MG63 (cell line): ENCODE measurements around the gene PSMA2. TPM values are rescaled to one million over a fixed set of nuclear protein-coding genes. Genes with fewer than 3 reads are reported as not detected.
"Not testable (repeated sequence)": the region's sequence is repeated elsewhere in the genome, so short reads cannot be mapped to it uniquely, and the experiment has no call there.

Experiments used
- DNase-seq: peaks from one replicate; pipeline ENCODE4 v3.0.0-alpha.2; 2020
- H3K27me3 ChIP-seq: fragments of 250-450 bp; sonication (Bioruptor Pico); 2 replicates; pipeline ENCODE4 v1.5.1; 2020; ENCODE audit warnings: mild to moderate bottlenecking, moderate library complexity
- H3K36me3 ChIP-seq: fragments of 250-450 bp; sonication (Bioruptor Pico); 2 replicates; pipeline ENCODE4 v1.5.1; 2020; ENCODE audit warnings: mild to moderate bottlenecking, moderate library complexity
- H3K4me3 ChIP-seq: fragments of 250-450 bp; sonication (Bioruptor Pico); 2 replicates; pipeline ENCODE4 v1.5.1; 2020; ENCODE audit warnings: mild to moderate bottlenecking, moderate library complexity
- H3K9me3 ChIP-seq: fragments of 250-450 bp; sonication (Bioruptor Pico); 2 replicates; pipeline ENCODE4 v1.5.1; 2020; ENCODE audit warnings: mild to moderate bottlenecking, moderate library complexity
- total RNA-seq: library from RNA; depleted of rRNA; stranded (reverse); fragments of >200 nt; shearing (Covaris generic); gene quantifications from 2 replicates; pipeline ENCODE4 v1.2.3, GENCODE V29; 2014; ENCODE audit warnings: low replicate concordance

The PSMA2 gene
- total RNA-seq, 1 experiment from 2014 or later: 168 TPM

DNA sequence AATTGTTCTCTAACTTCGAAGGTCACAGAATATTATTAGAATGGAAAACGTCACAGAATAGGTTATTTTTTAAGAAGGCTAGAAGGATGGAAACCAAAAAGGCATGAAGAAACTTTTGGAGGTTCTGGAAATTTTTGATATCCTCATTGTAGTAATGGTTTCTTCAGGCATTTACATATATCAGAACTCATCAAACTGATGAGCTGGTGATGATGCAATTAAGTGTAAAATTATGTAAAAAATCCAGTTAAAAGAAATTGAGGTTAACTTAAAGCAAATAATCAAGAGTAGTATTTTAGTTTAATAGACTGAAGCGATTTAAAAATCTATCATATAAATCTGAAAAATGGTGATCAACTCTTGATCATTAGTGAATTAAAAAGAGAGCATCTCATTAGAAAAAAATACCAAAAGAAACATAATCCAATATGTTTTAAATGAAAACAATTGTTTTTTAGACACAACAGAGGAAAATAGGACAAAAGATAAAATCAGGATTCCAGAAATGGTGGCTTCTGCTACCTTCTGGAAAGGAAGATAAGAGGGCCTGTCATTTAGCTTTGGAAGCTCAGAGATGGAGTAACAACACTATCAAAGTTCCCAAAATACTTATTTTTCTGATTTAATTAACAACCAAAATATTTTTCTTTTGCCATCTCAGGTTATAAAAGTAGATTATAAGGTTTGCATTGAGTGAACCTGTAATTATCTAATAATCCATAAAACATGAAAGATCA is 9.8 kb downstream of the PSMA2 start:
- DNase-seq: no peak
- Histone ChIP-seq H3K36me3 (peaks cover 89% of the 10 kb centered on the region), H3K9me3 (no peaks in the 10 kb centered on the region), H3K27me3 (no peaks in the 10 kb centered on the region), H3K4me3 (no peak overlapping the region)

DNA sequence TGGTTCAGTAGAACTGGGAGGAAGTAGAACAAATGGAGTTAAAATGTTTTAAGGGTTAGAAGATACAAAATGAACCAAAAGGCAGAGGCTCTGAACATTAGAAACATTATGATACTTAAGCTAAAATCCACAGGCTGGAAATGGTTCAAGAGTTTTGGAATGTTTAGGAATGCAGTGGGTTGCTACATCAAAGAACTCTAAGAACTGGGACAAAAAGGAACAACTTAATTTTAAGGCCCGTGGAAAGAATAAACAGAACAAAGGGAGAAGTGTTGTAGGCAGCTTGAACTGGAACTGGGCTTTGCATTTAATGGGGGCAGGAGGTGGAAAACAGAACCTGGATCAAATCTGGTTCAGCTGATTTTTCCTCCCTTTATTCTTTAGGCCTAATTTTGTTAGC is 16.6 kb downstream of the PSMA2 start:
- Histone ChIP-seq H3K27me3 (no peaks in the 10 kb centered on the region), H3K36me3 (peaks cover 50% of the 10 kb centered on the region), H3K9me3 (no peaks in the 10 kb centered on the region), H3K4me3 (no peak overlapping the region)
- no peak for DNase-seq

DNA sequence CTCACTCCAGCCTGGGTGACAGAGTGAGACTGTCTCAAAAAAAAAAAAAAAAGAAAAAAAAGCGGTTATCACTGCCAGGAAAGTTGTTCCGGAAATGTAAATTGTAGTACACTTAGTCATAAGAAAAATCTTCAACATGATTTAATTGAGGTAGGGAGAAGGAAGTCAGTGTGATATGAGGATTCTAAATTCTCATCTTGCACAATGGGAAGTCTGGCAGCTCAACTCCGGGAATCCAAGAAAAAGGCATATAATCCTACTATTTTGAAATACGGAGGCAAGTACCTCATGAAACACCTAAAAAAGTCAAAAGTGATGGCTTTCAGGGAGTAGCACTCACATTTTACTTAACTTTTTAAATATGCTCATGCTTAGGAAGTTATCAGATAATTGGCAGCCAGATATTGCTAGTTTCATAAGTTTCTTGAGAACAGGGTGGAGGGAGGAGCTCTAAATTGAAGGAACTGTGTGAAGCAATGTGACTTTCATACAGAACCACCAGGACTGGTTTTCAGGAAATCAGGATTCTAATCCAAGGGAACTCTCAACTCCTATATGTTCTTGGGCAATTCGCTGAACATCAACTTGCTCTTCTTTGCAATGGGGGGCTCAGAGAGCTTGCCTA is 17.4 kb downstream of the PSMA2 start:
- no peaks in the 10 kb centered on the region for H3K9me3 ChIP-seq
- peaks cover 49% of the 10 kb centered on the region for H3K36me3 ChIP-seq
- no peak for DNase-seq
- H3K27me3 ChIP-seq: no peaks in the 10 kb centered on the region
- no peak overlapping the region for H3K4me3 ChIP-seq

DNA sequence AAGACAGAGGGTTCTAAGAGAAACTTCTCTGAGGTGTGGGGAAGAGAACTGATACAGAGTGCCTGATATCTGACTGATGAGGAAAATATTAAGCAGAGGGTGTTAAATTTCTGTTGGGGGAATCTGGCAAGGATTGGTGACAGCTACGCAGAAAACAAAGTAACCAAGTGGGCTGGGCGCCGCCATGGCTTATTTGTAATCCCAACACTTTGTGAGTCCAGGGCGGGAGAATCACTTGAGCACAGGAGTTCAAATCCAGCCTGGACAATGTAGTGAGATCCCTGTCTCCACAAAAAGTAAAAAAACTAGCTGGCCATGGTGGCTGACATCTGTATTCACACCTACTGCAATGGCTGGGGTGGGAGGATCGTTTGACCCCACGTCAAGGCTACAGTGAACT is 18.0 kb downstream of the PSMA2 start:
- Histone ChIP-seq H3K4me3 (no peak overlapping the region), H3K36me3 (peaks cover 44% of the 10 kb centered on the region), H3K9me3 (no peaks in the 10 kb centered on the region), H3K27me3 (no peaks in the 10 kb centered on the region)
- no peak for DNase-seq

DNA sequence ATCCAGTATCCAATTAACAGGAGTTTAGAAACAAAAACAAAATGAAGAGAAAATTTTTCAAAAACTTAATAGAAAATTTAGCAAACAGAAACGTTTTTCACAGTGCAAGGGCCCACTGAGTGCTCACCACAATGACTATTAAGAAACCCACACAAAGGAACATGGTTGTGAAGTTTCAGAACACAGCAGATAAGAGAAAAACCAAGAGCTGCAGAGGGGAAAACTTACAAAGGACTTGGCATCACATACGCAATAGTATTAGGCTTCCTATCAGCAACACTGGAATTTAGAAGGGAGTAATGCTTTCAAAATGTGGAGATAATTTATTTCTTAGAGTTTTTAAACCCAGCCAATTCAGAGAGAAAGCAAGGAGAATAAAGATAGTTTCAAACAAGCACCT is 18.4 kb downstream of the PSMA2 start:
- Histone ChIP-seq H3K36me3 (peaks cover 39% of the 10 kb centered on the region), H3K9me3 (no peaks in the 10 kb centered on the region), H3K27me3 (no peaks in the 10 kb centered on the region), H3K4me3 (no peak overlapping the region)
- no peak for DNase-seq

DNA sequence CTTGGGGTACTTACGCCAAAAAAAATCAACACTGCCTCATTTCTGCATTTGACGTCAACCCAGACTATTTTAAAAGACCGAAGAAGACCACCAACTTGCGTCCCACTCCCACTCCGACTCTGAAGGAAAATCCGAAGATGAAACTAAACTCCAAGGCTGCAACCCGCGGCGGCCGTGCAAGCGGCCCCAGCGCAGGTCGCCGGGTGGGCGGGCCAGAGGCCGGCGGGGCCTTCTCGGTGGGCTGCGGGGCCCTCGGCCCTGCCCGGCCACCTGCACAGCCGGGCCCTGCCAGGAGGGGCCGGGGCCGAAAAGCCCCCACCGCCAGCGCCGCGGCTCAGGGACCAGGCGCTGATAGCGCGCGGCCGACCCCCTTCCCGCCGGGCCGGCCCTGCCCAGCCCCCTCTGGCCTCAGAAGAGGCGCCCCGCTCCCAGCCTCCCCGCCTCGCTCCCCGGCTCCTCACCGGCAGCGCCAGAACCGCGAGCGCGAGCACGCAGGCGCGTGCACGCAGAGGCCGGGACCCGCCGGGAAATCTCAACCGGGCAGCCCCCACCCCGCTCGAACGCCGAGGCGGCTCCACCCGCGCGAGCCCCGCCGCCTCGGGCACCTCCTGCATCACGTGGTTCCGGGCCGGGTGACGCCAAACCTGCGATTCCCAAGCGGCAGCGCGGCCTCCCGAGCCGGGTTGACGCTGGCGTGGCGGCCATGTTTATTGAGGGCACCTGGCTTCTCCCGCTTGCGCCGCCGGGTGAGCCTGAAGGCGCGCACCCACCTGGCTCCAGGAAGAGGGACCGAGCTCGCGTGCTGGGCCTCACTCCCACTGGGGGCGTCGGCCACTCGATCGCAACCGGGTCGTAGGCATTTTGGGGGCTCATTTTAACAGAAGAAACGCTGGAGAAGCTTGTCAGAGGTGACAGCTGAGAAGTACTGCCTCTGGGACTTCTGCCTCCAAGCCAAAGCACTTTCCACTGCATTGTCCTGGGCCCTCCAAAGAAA is 20.2 kb downstream of the PSMA2 start, which contains the start of gene C7orf25:
C7orf25 (minus strand) TSS at position 617 of the 994 bp plus-strand sequence. CDS start 1,170 bp downstream, outside the sequence.
- Histone ChIP-seq H3K9me3 (no peaks in the 10 kb centered on the region), H3K27me3 (no peaks in the 10 kb centered on the region), H3K36me3 (peaks cover 26% of the 10 kb centered on the region), H3K4me3 (peak within 1 kb of the TSS; percentile 62)
- DNase-seq: peak; percentile 97

DNA sequence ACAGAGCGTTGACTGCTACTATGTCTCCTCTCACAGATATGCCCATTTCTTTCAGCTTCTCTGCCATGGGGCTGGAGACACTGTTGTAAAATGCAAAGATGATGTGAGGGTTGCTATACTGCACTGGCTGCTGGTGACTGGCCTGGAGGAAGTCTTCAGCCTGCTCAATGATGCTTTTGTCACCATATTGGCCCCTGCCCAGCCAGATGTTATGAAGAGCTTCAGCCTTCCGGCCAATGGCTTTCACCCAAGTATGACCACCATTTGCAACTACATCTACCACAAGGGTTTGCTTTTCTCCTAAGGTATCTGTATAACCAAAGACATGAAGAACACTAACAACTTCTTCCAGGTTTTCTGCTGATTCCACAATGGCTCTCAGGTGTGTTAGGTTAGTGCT is 21.7 kb downstream of the PSMA2 start:
- Histone ChIP-seq H3K4me3 (peak overlapping the region; percentile 62), H3K27me3 (no peaks in the 10 kb centered on the region), H3K9me3 (no peaks in the 10 kb centered on the region), H3K36me3 (peaks cover 15% of the 10 kb centered on the region; the same call in 1 of the 2 replicates)
- no peak for DNase-seq

DNA sequence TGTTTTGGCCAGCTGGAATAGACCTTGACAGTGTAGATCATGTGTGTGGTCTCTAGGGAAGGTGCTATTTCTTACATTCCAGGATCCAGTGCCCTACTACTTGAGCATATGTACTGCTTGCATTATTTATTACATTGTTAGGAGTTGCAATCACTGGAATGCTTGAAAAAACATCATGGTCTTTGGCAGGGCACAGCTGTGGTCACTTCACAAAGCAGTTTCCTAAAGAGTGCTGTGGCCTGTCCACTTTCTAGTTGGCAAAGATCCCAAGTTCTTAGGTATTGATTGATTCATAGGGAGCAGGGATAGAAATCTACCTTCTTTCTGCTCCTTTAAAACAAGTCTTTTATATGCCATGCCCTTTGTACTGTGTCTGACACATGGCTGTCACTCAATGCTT is 24.7 kb downstream of the PSMA2 start:
- peaks cover 10% of the 10 kb centered on the region; the same call in 1 of the 2 replicates for H3K36me3 ChIP-seq
- no peaks in the 10 kb centered on the region for H3K27me3 ChIP-seq
- DNase-seq: no peak
- H3K4me3 ChIP-seq: no peak overlapping the region
- H3K9me3 ChIP-seq: no peaks in the 10 kb centered on the region

DNA sequence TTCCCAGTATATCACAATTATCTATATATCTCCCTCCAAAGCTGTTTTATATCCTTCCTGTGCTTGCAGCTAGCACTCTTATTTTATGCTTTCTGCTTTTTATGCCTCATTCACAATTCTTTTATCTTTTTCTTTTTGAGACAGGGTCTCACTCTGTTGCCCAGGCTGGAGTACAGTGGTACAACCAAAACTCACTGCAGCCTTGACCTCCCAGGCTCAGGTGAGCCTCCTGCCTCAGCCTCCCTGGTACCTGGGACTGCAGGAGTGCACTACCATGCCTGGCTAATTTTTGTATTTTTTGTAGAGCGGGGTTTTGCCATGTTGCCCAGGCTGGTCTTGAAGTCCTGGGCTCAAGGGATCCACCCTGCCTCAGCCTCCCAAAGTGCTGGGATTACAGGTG is 25.8 kb downstream of the PSMA2 start:
- Histone ChIP-seq H3K4me3 (no peak overlapping the region), H3K27me3 (no peaks in the 10 kb centered on the region), H3K9me3 (no peaks in the 10 kb centered on the region), H3K36me3 (peaks cover 10% of the 10 kb centered on the region; the same call in 1 of the 2 replicates)
- DNase-seq: no peak

DNA sequence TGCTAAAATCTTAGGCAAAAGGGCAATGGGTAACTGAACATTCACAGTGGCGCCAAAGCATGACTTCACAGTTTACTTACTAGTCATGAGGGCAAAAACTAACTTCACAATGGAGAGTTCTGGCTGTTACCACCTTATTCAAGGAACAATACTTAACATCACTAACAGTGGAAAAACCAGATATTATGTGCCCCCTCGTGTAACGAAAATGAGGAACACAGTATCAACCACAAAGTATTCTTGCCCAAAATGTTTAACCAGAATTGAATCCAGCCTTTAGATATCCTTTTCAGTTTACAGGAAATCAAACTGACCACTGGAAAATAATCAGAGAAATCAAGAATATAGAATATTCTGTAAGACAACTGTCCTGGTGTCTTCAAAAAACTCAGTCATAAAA is 29.6 kb downstream of the PSMA2 start:
- Histone ChIP-seq H3K9me3 (no peaks in the 10 kb centered on the region), H3K27me3 (no peaks in the 10 kb centered on the region), H3K36me3 (no peaks in the 10 kb centered on the region), H3K4me3 (no peak overlapping the region)
- DNase-seq: no peak

DNA sequence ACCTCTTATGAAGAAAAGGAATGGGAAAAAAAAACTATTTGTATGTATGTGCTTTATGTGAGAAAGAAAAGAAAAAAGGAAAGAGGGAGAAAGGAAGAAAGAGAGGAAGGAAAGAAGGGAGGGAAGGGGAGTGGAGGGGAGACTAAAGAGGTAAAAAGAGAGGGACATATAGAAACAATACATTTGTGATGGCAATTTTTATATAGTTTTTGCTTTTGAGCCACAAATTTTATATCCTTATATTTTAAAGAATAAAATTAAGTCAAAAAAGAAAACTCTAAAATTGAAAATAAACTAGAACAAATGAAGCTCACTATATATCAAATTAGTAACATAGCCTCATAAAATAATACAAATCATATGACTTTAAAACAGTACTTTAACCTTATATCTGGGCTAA is 31.1 kb downstream of the PSMA2 start:
- Histone ChIP-seq H3K4me3 (no peak overlapping the region), H3K36me3 (no peaks in the 10 kb centered on the region), H3K27me3 (no peaks in the 10 kb centered on the region), H3K9me3 (no peaks in the 10 kb centered on the region)
- no peak for DNase-seq

DNA sequence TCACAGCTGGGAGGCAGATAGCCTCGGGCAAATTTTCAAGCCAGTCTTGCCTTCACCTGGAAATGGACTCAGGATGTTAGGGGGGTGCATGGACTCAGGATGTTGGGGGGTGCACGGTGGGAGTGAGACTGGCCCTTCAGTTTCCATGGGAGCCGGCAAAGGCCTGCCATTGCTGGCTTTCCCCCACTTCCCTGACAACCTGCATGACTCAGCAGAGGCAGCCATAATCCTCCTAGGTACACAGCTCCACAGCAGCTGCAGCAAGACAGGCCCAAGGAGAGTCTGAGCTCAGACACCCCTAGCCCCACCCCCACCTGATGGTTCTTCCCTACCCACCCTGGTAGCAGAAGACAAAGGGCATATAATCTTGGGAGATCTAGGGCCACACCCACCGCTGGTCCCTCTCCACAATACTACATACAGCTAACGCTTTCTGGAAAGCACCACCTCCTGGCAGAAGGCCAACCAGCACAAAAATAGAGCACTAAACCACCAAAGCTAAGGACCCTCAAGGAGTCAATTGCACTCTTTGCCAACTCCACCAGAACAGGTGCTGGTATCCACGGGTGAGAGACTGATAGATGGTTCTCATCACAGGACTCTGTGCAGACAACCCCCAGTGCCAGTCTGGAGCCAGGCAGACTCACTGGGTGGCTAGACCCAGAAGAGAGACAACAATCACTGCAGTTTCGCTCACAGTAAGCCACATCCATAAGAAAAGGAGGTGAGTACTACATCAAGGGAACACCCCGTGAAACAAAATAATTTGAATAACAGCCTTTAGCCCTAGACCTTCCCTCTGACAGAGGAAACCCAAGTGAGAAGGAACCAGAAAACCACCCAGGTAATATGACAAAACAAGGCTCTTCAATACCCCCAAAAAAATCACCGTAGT is 38.4 kb downstream of the PSMA2 start:
- H3K36me3 ChIP-seq: no peaks in the 10 kb centered on the region
- DNase-seq: no peak
- H3K4me3 ChIP-seq: no peak overlapping the region
- H3K9me3 ChIP-seq: no peaks in the 10 kb centered on the region
- no peaks in the 10 kb centered on the region for H3K27me3 ChIP-seq

DNA sequence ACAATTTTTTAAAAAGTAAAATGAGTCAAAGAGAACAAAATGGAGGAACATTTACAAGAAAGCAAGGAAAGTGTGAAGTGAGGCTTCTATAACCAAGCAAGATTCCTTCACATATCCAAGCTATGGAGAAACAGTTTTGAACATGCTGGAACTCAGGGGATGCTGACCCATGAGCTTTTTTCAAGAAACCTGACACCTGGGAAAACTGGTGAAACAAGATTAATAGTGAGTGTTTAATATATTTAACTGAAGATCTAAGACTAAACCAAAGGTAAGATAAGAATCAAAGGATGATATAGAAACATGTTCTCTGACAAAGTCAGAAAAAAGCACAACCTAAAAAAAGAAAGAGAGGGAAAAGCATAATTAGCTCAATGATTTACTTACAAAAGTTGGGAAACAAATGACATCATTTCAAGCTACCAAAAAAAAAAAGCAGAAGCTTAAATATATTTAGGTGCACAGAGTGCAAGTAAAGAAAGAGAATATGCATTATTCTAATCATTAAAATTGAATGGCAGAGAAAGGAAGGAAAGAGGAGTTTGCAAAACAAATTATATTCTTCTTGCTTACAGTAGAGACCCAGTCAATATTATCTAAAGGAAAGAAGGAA is 45.0 kb downstream of the PSMA2 start:
- Histone ChIP-seq H3K36me3 (no peaks in the 10 kb centered on the region), H3K9me3 (no peaks in the 10 kb centered on the region), H3K27me3 (peaks cover 3% of the 10 kb centered on the region; the same call in 1 of the 2 replicates), H3K4me3 (no peak overlapping the region)
- DNase-seq: no peak

DNA sequence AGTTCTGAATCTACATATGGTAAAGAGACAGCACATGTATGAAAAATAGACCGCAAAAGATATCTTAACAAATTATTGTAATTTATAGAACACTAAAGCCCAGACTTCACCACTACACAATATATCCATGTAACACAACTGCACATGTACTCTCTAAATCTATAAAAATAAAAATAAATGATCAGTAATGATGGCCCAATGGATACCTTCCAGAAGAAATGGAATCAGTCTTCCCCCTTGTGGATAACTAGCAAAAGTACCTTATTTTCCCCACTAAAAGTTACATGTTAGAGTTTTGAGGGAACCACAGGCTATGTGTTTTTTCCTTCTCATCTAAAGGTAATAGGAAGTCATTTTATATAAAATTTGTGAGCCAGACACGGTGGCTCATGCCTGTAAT is 45.8 kb downstream of the PSMA2 start:
- Histone ChIP-seq H3K9me3 (no peaks in the 10 kb centered on the region), H3K4me3 (no peak overlapping the region), H3K36me3 (no peaks in the 10 kb centered on the region), H3K27me3 (peaks cover 3% of the 10 kb centered on the region; the same call in 1 of the 2 replicates)
- no peak for DNase-seq

DNA sequence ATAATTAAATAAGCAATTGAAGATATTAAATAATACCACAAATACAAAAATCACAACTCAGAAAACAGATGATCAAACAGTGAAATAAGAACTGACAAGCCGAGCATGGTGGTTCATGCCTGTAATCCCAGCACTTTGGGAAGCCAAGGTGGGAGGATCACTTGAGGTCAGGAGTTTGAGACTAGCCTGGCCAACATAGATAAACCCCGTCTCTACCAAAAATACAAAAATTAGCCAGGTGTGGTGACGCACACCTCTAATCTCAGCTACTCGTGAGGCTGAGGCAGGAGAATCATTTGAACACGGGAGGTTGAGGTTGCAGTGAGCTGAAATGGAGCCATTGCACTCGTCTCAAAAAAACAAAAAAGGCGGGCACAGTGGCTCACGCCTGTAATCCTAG is 46.8 kb downstream of the PSMA2 start:
- DNase-seq, H3K9me3 ChIP-seq, H3K36me3 ChIP-seq, H3K27me3 ChIP-seq, H3K4me3 ChIP-seq: not testable (repeated sequence)

DNA sequence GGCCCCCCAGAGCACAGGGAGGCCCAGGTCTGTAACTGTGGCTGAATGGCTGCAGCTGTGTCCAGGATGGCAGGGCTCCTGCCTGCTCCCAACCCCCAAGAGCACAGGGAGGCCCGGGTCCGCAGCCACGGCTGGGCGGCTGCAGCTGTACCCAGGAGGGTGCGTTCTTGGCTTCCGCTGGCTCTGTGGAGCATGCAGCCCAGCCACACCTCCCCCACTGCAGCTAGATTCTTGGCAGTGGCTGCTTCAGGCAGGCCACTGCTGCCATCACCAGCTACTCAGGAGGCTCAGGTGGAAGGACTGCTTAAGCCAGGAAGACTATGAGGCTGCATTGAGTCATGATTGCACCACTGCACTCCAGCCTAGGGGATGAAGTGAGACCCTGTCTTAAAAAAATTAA is 48.0 kb downstream of the PSMA2 start:
- no peaks in the 10 kb centered on the region for H3K36me3 ChIP-seq
- H3K27me3 ChIP-seq: peaks cover 3% of the 10 kb centered on the region; the same call in 1 of the 2 replicates
- H3K4me3 ChIP-seq: no peak overlapping the region
- no peak for DNase-seq
- no peaks in the 10 kb centered on the region for H3K9me3 ChIP-seq
